CD14-positive monocyte (primary cell): ENCODE results near the gene COL9A3. TPM values are rescaled to one million over a fixed set of nuclear protein-coding genes. Genes with fewer than 3 reads are reported as not detected.

Experiments
- DNase-seq, 3 donors: peaks; one replicate each; pipeline ENCODE4 v3.0.0-alpha.2; 2011 to 2022
- H2AFZ ChIP-seq: 2 replicates; pipeline ENCODE4 v1.6.0; 2012; ENCODE audit warnings: mild to moderate bottlenecking, low read depth, low read length, inconsistent platforms; ENCODE audit not compliant: insufficient read depth, poor library complexity, severe bottlenecking
- H3K27ac ChIP-seq, 2 donors: 1 replicate in 1 of 2; 2 replicates in 1 of 2; pipeline ENCODE4 v1.5.1; 2012 to 2013; ENCODE audit warnings: low read length in 2 of 2, control low read depth in 1 of 2, inconsistent platforms in 1 of 2, low read depth in 1 of 2, mild to moderate bottlenecking in 1 of 2
- H3K27me3 ChIP-seq, 2 donors: one replicate each; pipeline versions ENCODE4 v1.6.0 to v1.6.1; 2011 to 2013; ENCODE audit warnings: low read length in 2 of 2; ENCODE audit not compliant: control insufficient read depth in 2 of 2, insufficient read depth in 2 of 2
- H3K36me3 ChIP-seq, 2 donors: replicated peaks in 1 of 2; 1 replicate in 1 of 2; 2 replicates in 1 of 2; pipeline versions ENCODE4 v1.5.1 to v1.6.1; 2012 to 2013; ENCODE audit warnings: low read length in 2 of 2, control low read depth in 1 of 2, inconsistent platforms in 1 of 2, mild to moderate bottlenecking in 1 of 2; ENCODE audit not compliant: insufficient read depth in 2 of 2, control insufficient read depth in 1 of 2
- H3K4me1 ChIP-seq, 2 donors: 1 replicate in 1 of 2; 2 replicates in 1 of 2; pipeline versions ENCODE4 v1.5.1 to v1.6.1; 2012 to 2013; ENCODE audit warnings: low read length in 2 of 2, control low read depth in 1 of 2, inconsistent platforms in 1 of 2, mild to moderate bottlenecking in 1 of 2, moderate library complexity in 1 of 2; ENCODE audit not compliant: insufficient read depth in 2 of 2, control insufficient read depth in 1 of 2
- H3K4me2 ChIP-seq: replicated peaks from 2 replicates; pipeline ENCODE3; 2012; ENCODE audit warnings: low read length, moderate library complexity, mild to moderate bottlenecking; ENCODE audit not compliant: poor library complexity, severe bottlenecking; ENCODE audit errors: extremely low read depth
- H3K4me3 ChIP-seq, 3 experiments: fragments of 200-600 bp in 1 of 3; sonication (generic) in 1 of 3; replicated peaks in 1 of 3; 1 replicate in 2 of 3; 2 replicates in 1 of 3; pipeline ENCODE4 v1.5.1; 2011 to 2013; ENCODE audit warnings: low read length in 3 of 3, mild to moderate bottlenecking in 3 of 3, control low read depth in 2 of 3, low read depth in 2 of 3, inconsistent platforms in 1 of 3, moderate library complexity in 1 of 3
- H3K79me2 ChIP-seq: 2 replicates; pipeline ENCODE4 v1.6.0; 2012; ENCODE audit warnings: mild to moderate bottlenecking, control low read depth, inconsistent platforms, low read length, moderate library complexity; ENCODE audit not compliant: insufficient read depth
- H3K9ac ChIP-seq: 2 replicates; pipeline ENCODE4 v1.6.0; 2017; ENCODE audit warnings: low read length, mild to moderate bottlenecking; ENCODE audit not compliant: insufficient read depth, poor library complexity, severe bottlenecking
- H3K9me3 ChIP-seq, 2 donors: replicated peaks in 1 of 2; 1 replicate in 1 of 2; 2 replicates in 1 of 2; pipeline versions ENCODE4 v1.5.1 to v1.6.1; 2012 to 2013; ENCODE audit warnings: low read length in 2 of 2, control low read depth in 1 of 2; ENCODE audit not compliant: control insufficient read depth in 1 of 2, insufficient read depth in 1 of 2
- H4K20me1 ChIP-seq: 2 replicates; pipeline ENCODE4 v1.6.0; 2012; ENCODE audit warnings: mild to moderate bottlenecking, low read length, control low read depth, moderate library complexity; ENCODE audit not compliant: insufficient read depth
- H3K27ac Mint-ChIP-seq, 7 donors: one replicate each; pipeline ENCODE4 v1.8.0; 2020; ENCODE audit warnings: mild to moderate bottlenecking in 7 of 7, mixed read lengths in 7 of 7, moderate library complexity in 6 of 7, inconsistent platforms in 2 of 7
- H3K27me3 Mint-ChIP-seq, 3 donors: one replicate each; pipeline ENCODE4 v1.8.0; 2021 to 2022; ENCODE audit warnings: low read depth in 3 of 3, mild to moderate bottlenecking in 3 of 3, mixed read lengths in 3 of 3, moderate library complexity in 3 of 3, inconsistent platforms in 1 of 3
- H3K36me3 Mint-ChIP-seq, 2 donors: one replicate each; pipeline ENCODE4 v1.8.0; 2020; ENCODE audit warnings: mixed read lengths in 2 of 2, inconsistent platforms in 1 of 2, mild to moderate bottlenecking in 1 of 2
- H3K4me1 Mint-ChIP-seq: one replicate; pipeline ENCODE4 v1.8.0; 2020; ENCODE audit warnings: mild to moderate bottlenecking, mixed read lengths
- H3K4me3 Mint-ChIP-seq, 2 donors: one replicate each; pipeline ENCODE4 v1.8.0; 2020; ENCODE audit warnings: mild to moderate bottlenecking in 2 of 2, mixed read lengths in 2 of 2, moderate library complexity in 1 of 2
- H3K9me3 Mint-ChIP-seq, 7 donors: one replicate each; pipeline ENCODE4 v1.8.0; 2020 to 2022; ENCODE audit warnings: mixed read lengths in 7 of 7, mild to moderate bottlenecking in 6 of 7, moderate library complexity in 6 of 7, inconsistent platforms in 2 of 7
- CTCF ChIP-seq: fragments of 200-600 bp; IDR thresholded peaks from one replicate; pipeline ENCODE4 v1.8.0; 2022; ENCODE audit warnings: antibody characterized with exemption, mild to moderate bottlenecking
- WGBS: methylation state at CpG from one replicate; pipeline ENCODE4 v1.1.5; 2013; ENCODE audit warnings: missing lambda C conversion rate; ENCODE audit not compliant: insufficient coverage; 5-methylcytosine and 5-hydroxymethylcytosine counted together
- intact Hi-C, 2 donors: fragments of 100-400 bp; cut with micrococcal nuclease; formaldehyde crosslinking; loops; one replicate each; pipeline versions ENCODE4 v1.15.0 to v1.15.1; 2023
- polyA plus RNA-seq, 3 donors: library from polyadenylated mRNA; depleted of rRNA in 1 of 3; unstranded in 2 of 3; stranded (reverse) in 1 of 3; fragments of 300-500 nt in 2 of 3; fragments of >200 nt in 1 of 3; fragmentation: Illumina TruSeq in 2 of 3; gene quantifications; 1 replicate in 2 of 3; 2 replicates in 1 of 3; pipeline ENCODE4 v1.2.3, GENCODE V29; 2012 to 2021

The COL9A3 gene
- polyA plus RNA-seq, 3 donors, result 1.8 to 4.4 (median 2.6) TPM

- intact Hi-C loops, result no loop called here
- H3K27ac Mint-ChIP-seq, result no peak overlapping the region
These were observed 60.3 kb downstream of the COL9A3 start for GRCh38 chr20:62876902-62877816.

More at GRCh38 chr20:62876902-62877816, 60.3 kb downstream of the COL9A3 start:
- Mint-ChIP-seq H3K27me3 (peaks cover 2 to 23% (median 14%) of the 10 kb centered on the region in 3 donors), H3K36me3 (peaks cover 16 to 25% of the 10 kb centered on the region in 2 donors), H3K4me3 (no peak overlapping the region), H3K9me3 (peaks cover 0 to 2% (median 0%) of the 10 kb centered on the region in 7 donors), H3K4me1 (peaks cover 19% of the 10 kb centered on the region)
- Histone ChIP-seq H3K27ac (no peak overlapping the region), H4K20me1 (peaks cover 14% of the 10 kb centered on the region), H3K27me3 (no peaks in the 10 kb centered on the region), H3K9me3 (no peaks in the 10 kb centered on the region), H3K4me1 (no peaks in the 10 kb centered on the region), H3K79me2 (no peaks in the 10 kb centered on the region), H3K9ac (no peak overlapping the region), H2AFZ (no peak overlapping the region), H3K4me2 (no peak overlapping the region), H3K36me3 (peaks cover 22 to 32% of the 10 kb centered on the region in 2 donors), H3K4me3 (no peak overlapping the region)
- 58% methylated on average over 42 of the region's 48 CpGs for WGBS
- no peak for DNase-seq
- TF ChIP-seq CTCF, result no peak
